Body of pancreas (tissue), 4 donors: ENCODE data around the gene AHCYL2. TPM values are rescaled to one million over a fixed set of nuclear protein-coding genes. Genes with fewer than 3 reads are reported as not detected.
A peak's percentile ranks its signal among the peaks of the same experiment; 100 is the strongest.

Experiments
- ATAC-seq: fragments of 150-250 bp; one replicate; pipeline ENCODE4 v1.9.1; 2016
- DNase-seq, 4 donors: peaks; one replicate each; pipeline ENCODE4 v3.0.0-alpha.2; 2019
- H3K27ac ChIP-seq, 4 donors: fragments of 200-600 bp; sonication (generic); 1 replicate in 3 of 4; 2 replicates in 1 of 4; pipeline versions ENCODE4 v1.5.1 to v1.6.1; 2016 to 2019; ENCODE audit warnings: mild to moderate bottlenecking in 1 of 4, mixed read lengths in 1 of 4, moderate library complexity in 1 of 4
- H3K27me3 ChIP-seq, 2 donors: fragments of 200-600 bp; sonication (generic); one replicate each; pipeline ENCODE4 v1.6.0; 2016; ENCODE audit warnings: mild to moderate bottlenecking in 1 of 2
- H3K36me3 ChIP-seq, 2 donors: fragments of 200-600 bp; sonication (generic); replicated peaks in 1 of 2; 2 replicates each; pipeline ENCODE4 v1.5.1; 2016; ENCODE audit warnings: low read depth in 2 of 2; ENCODE audit not compliant: insufficient read depth in 1 of 2
- H3K4me1 ChIP-seq: fragments of 200-600 bp; sonication (generic); one replicate; pipeline ENCODE4 v1.6.0; 2016
- H3K4me3 ChIP-seq, 2 donors: fragments of 200-600 bp; sonication (generic); 1 replicate in 1 of 2; 2 replicates in 1 of 2; pipeline ENCODE4 v1.5.1; 2016 to 2019
- H3K9me3 ChIP-seq, 3 donors: fragments of 200-600 bp; sonication (generic); 1 replicate in 2 of 3; 2 replicates in 1 of 3; pipeline ENCODE4 v1.5.1; 2016
- CTCF ChIP-seq, 7 experiments: fragments of 450-650 bp in 4 of 7; fragments of 200-600 bp in 3 of 7; sonication (generic) in 3 of 7; IDR thresholded peaks; one replicate each; pipeline ENCODE4 v1.5.1; 2016 to 2019; ENCODE audit warnings: antibody characterized with exemption in 7 of 7
- POLR2A ChIP-seq, 3 donors: fragments of 450-650 bp; IDR thresholded peaks; one replicate each; pipeline ENCODE4 v1.6.1; 2016; ENCODE audit warnings: antibody characterized with exemption in 3 of 3, mild to moderate bottlenecking in 2 of 3
- WGBS, 2 donors: methylation state at CpG; one replicate each; pipeline ENCODE4 v1.1.5; 2017; 5-methylcytosine and 5-hydroxymethylcytosine counted together
- intact Hi-C: fragments of 100-400 bp; cut with DNase I; formaldehyde crosslinking; loops from one replicate; pipeline ENCODE4 v1.15.1; 2023
- total RNA-seq, 2 donors: library from RNA; depleted of rRNA; stranded (reverse); fragments of >200 nt; gene quantifications; one replicate each; pipeline ENCODE4 v1.1.0, GENCODE V29; 2016

The AHCYL2 gene
- total RNA-seq, 2 donors from 2014 or later = 9.3 to 51.4 TPM

- Histone ChIP-seq H3K4me1 (peaks cover 21% of the 10 kb centered on the region), H3K9me3 (no peaks in the 10 kb centered on the region), H3K27ac (peak overlapping the region; percentile 0 to 38 (median 8)), H3K36me3 (no peaks in the 10 kb centered on the region), H3K4me3 (no peak overlapping the region), H3K27me3 (no peaks in the 10 kb centered on the region)
- TF ChIP-seq CTCF (IDR thresholded peaks at IDR 0.05) (no peak), POLR2A (IDR thresholded peaks at IDR 0.05) (no peak)
- 56 to 75% methylated on average over 2 of the region's 2 CpGs for whole genome bisulfite sequencing, 2 donors
- peak; percentile 42 for ATAC-seq
- DNase-seq = no peak
- intact Hi-C loops = no loop called here
Observed at GRCh38 chr7:129375141-129375938, 150.5 kb downstream of the AHCYL2 start.

GRCh38 chr7:129376076-129376777 lies 151.4 kb downstream of the AHCYL2 start:
- no peaks in the 10 kb centered on the region for H3K36me3 ChIP-seq
- WGBS, 2 donors = 35 to 37% methylated on average over 6 of the region's 6 CpGs
- no peaks in the 10 kb centered on the region for H3K9me3 ChIP-seq
- H3K27ac ChIP-seq = peak overlapping the region in 3 of 4 donors; percentile 0 to 38 (median 2)
- no peak overlapping the region for H3K4me3 ChIP-seq
- intact Hi-C loops = no loop called here
- H3K27me3 ChIP-seq = no peaks in the 10 kb centered on the region
- DNase-seq (peak; percentile 42 to 70 (median 54)), ATAC-seq (peak; percentile 59)
- peaks cover 21% of the 10 kb centered on the region for H3K4me1 ChIP-seq
- no peak for TF ChIP-seq POLR2A (IDR thresholded peaks at IDR 0.05)
- TF ChIP-seq CTCF (IDR thresholded peaks at IDR 0.05) = peak; percentile 13 to 55 (median 43)

GRCh38 chr7:129376778-129377700 lies 152.2 kb downstream of the AHCYL2 start:
- no peaks in the 10 kb centered on the region for H3K9me3 ChIP-seq
- H3K27ac ChIP-seq = no peak overlapping the region
- WGBS, 2 donors = 78 to 90% methylated on average over 6 of the region's 6 CpGs
- H3K4me1 ChIP-seq = peaks cover 21% of the 10 kb centered on the region
- no peaks in the 10 kb centered on the region for H3K36me3 ChIP-seq
- TF ChIP-seq POLR2A (IDR thresholded peaks at IDR 0.05) = no peak
- peak in 1 of 7 experiments; percentile 4 for TF ChIP-seq CTCF (IDR thresholded peaks at IDR 0.05)
- DNase-seq = no peak
- H3K4me3 ChIP-seq = no peak overlapping the region
- no peaks in the 10 kb centered on the region for H3K27me3 ChIP-seq
- intact Hi-C loops = no loop called here
- no peak for ATAC-seq

GRCh38 chr7:129381710-129382484 lies 157.1 kb downstream of the AHCYL2 start:
- Histone ChIP-seq H3K4me3 (no peak overlapping the region), H3K9me3 (no peaks in the 10 kb centered on the region), H3K4me1 (no peaks in the 10 kb centered on the region), H3K27me3 (no peaks in the 10 kb centered on the region), H3K36me3 (no peaks in the 10 kb centered on the region), H3K27ac (no peak overlapping the region)
- DNase-seq = no peak
- intact Hi-C loops = no loop called here
- ATAC-seq = no peak
- TF ChIP-seq POLR2A (IDR thresholded peaks at IDR 0.05) (no peak), CTCF (IDR thresholded peaks at IDR 0.05) (no peak)
- 93 to 94% methylated on average over 9 of the region's 9 CpGs for WGBS, 2 donors
